HepG2 (cell line): ENCODE data around the gene CD96. TPM values are rescaled to one million over a fixed set of nuclear protein-coding genes. Genes with fewer than 3 reads are reported as not detected.

Experiments used
- ATAC-seq: fragments of 200-7000 bp; cut with Tn5 transposase; 3 replicates; pipeline ENCODE4 v1.9.1; 2020; ENCODE audit warnings: mild to moderate bottlenecking, moderate library complexity
- BruUV-seq: library from RNA; stranded (reverse); fragments of 400-500 nt; replicated peaks from 2 replicates; lab custom pipeline; 2021; lab: Mats Ljungman, UMichigan
- CTCF ChIA-PET: fragments of 300-600 bp; formaldehyde crosslinking; extraction: SDS; loops from one replicate; lab custom pipeline; 2021; ENCODE audit warnings: low total read pairs, inconsistent platforms, low intra/inter-chr PET ratio; lab: Yijun Ruan, JAX
- POLR2A ChIA-PET: fragments of 350-600 bp; sonication (Branson Sonifier 250); formaldehyde crosslinking; loops from one replicate; lab custom pipeline; 2020; ENCODE audit warnings: antibody characterized with exemption, inconsistent platforms; lab: Yijun Ruan, JAX
- DNase-seq: peaks from one replicate; pipeline ENCODE4 v3.0.0-alpha.2; 2015; ENCODE audit warnings: low spot score
- FAIRE-seq: peaks from 3 replicates; lab custom pipeline; 2011; peaks lifted over from hg19 to GRCh38; lab: Jason Lieb, UNC
- H2AFZ ChIP-seq: one replicate; pipeline ENCODE4 v1.6.1; 2011; ENCODE audit warnings: low read length, inconsistent platforms
- H3K27ac ChIP-seq: fragments of 300-600 bp; 3 replicates; pipeline ENCODE4 v1.8.0; 2011; ENCODE audit warnings: mixed run types, mild to moderate bottlenecking, mixed read lengths, low read length, inconsistent platforms; ENCODE audit not compliant: insufficient read depth; ENCODE audit errors: extremely low read length
- H3K27me3 ChIP-seq, 2 experiments: fragments of 200-600 bp in 1 of 2; 2 replicates in 1 of 2; 3 replicates in 1 of 2; pipeline versions ENCODE4 v1.6.0 to v1.8.0; 2011; ENCODE audit warnings: low read length in 2 of 2, mild to moderate bottlenecking in 2 of 2, moderate library complexity in 2 of 2, inconsistent platforms in 1 of 2; ENCODE audit not compliant: insufficient read depth in 2 of 2, control insufficient read depth in 1 of 2
- H3K36me3 ChIP-seq, 2 experiments: fragments of 200-600 bp in 1 of 2; replicated peaks in 1 of 2; 2 replicates in 1 of 2; 3 replicates in 1 of 2; pipeline versions ENCODE4 v1.5.1 to v1.8.0; 2011; ENCODE audit warnings: low read length in 2 of 2, inconsistent platforms in 1 of 2; ENCODE audit not compliant: insufficient read depth in 2 of 2, control insufficient read depth in 1 of 2
- H3K4me1 ChIP-seq: 2 replicates; pipeline ENCODE4 v1.5.1; 2012; ENCODE audit warnings: low read length, inconsistent platforms; ENCODE audit not compliant: insufficient read depth
- H3K4me2 ChIP-seq: 2 replicates; pipeline ENCODE4 v1.6.0; 2011; ENCODE audit warnings: low read depth, low read length, inconsistent platforms
- H3K4me3 ChIP-seq, 3 experiments: fragments of 200-600 bp in 1 of 3; sonication (generic), shearing (Covaris generic) in 1 of 3; replicated peaks in 1 of 3; 2 replicates each; pipeline ENCODE4 v1.5.1; 2011 to 2016; ENCODE audit warnings: low read length in 3 of 3, inconsistent platforms in 2 of 3, low read depth in 2 of 3, mild to moderate bottlenecking in 2 of 3, control low read depth in 1 of 3, mixed read lengths in 1 of 3; ENCODE audit not compliant: insufficient read depth in 1 of 3
- H3K79me2 ChIP-seq: one replicate; pipeline ENCODE4 v1.6.1; 2011; ENCODE audit warnings: low read length, inconsistent platforms; ENCODE audit not compliant: insufficient read depth
- H3K9ac ChIP-seq: 2 replicates; pipeline ENCODE4 v1.6.0; 2011; ENCODE audit warnings: mild to moderate bottlenecking, low read depth, low read length, inconsistent platforms; ENCODE audit not compliant: insufficient read depth
- H3K9me3 ChIP-seq: 2 replicates; pipeline ENCODE4 v1.5.1; 2012; ENCODE audit warnings: mild to moderate bottlenecking, low read length
- H4K20me1 ChIP-seq: 2 replicates; pipeline ENCODE4 v1.6.0; 2011; ENCODE audit warnings: inconsistent platforms, mild to moderate bottlenecking, low read length, moderate library complexity; ENCODE audit not compliant: insufficient read depth
- CC2D1A ChIP-seq: sonication (generic); formaldehyde crosslinking; IDR thresholded peaks from 2 replicates; pipeline ENCODE4 v1.8.1; 2023; ENCODE audit warnings: mild to moderate bottlenecking, missing genetic modification reagents
- CSRNP1 ChIP-seq: sonication (generic); formaldehyde crosslinking; IDR thresholded peaks from 2 replicates; pipeline ENCODE4 v1.8.1; 2023; ENCODE audit warnings: mild to moderate bottlenecking, missing genetic modification reagents
- KIAA2018 ChIP-seq: sonication (generic); formaldehyde crosslinking; IDR thresholded peaks from 2 replicates; pipeline ENCODE4 v1.5.0; 2020; ENCODE audit warnings: mild to moderate bottlenecking, missing genetic modification reagents, borderline replicate concordance
- STAG1 ChIP-seq: sonication (generic); formaldehyde crosslinking; IDR thresholded peaks from 2 replicates; pipeline ENCODE4 v1.4.0; 2020; ENCODE audit warnings: missing genetic modification reagents
- ZBTB21 ChIP-seq: sonication (generic); formaldehyde crosslinking; IDR thresholded peaks from 2 replicates; pipeline ENCODE4 v1.4.0; 2020; ENCODE audit warnings: missing genetic modification reagents
- ZNF251 ChIP-seq: sonication (generic); formaldehyde crosslinking; IDR thresholded peaks from 2 replicates; pipeline ENCODE4 v1.9.0; 2021; ENCODE audit warnings: mild to moderate bottlenecking, missing genetic modification reagents
- ZNF30 ChIP-seq: sonication (generic); formaldehyde crosslinking; IDR thresholded peaks from 2 replicates; pipeline ENCODE4 v1.5.0; 2020; ENCODE audit warnings: mild to moderate bottlenecking, missing genetic modification reagents
- WGBS: methylation state at CpG from one replicate; pipeline ENCODE4 v1.1.6; 2017; ENCODE audit warnings: low lambda C conversion rate; 5-methylcytosine and 5-hydroxymethylcytosine counted together
- in situ Hi-C: cut with HindIII; loops from 2 replicates; pipeline ENCODE4 v1.10.0; 2017; ENCODE audit warnings: low pct_unique_long_range_greater_than_20kb; ENCODE audit not compliant: extremely low pct_ligation_motif_present
- intact Hi-C: fragments of 100-400 bp; cut with micrococcal nuclease; formaldehyde crosslinking; loops from one replicate; pipeline ENCODE4 v1.10.0; 2022; ENCODE audit not compliant: unreplicated experiment
- polyA plus RNA-seq, 8 experiments: library from polyadenylated mRNA; depleted of rRNA in 3 of 8; stranded (reverse) in 7 of 8; unstranded in 1 of 8; fragments of >200 nt; fragmentation: Illumina TruSeq in 4 of 8; extraction: Trizol in 4 of 8; gene quantifications; 2 replicates each; pipeline versions ENCODE4 v1.2.1 to v1.2.3, GENCODE V29; 2011 to 2016; ENCODE audit warnings: low read depth in 4 of 8, missing spikeins in 1 of 8, mixed read lengths in 1 of 8; ENCODE audit not compliant: insufficient read depth in 1 of 8
- total RNA-seq, 5 experiments: library from RNA; depleted of rRNA; stranded (reverse); fragments of >200 nt; fragmentation: Illumina TruSeq; extraction: Trizol; gene quantifications; 2 replicates each; pipeline ENCODE4 v1.2.3, GENCODE V29; 2016; ENCODE audit warnings: low read depth in 1 of 5

The CD96 gene
- total and polyA plus RNA-seq, 2 of the 13 experiments (the other 11 are each of a cell fraction or from before 2014, with no cell fraction given), result not detected

GRCh38 chr3:111577113-111577512 lies 35.1 kb downstream of the CD96 start:
- no peaks in the 10 kb centered on the region for H4K20me1 ChIP-seq
- H3K9me3 ChIP-seq, result no peaks in the 10 kb centered on the region
- ChIA-PET POLR2A (no interaction called here), CTCF (no interaction called here)
- intact Hi-C loops (loop anchor here (10.0 kb wide), 1 partner anchor 438 kb away; no protein-coding TSS in a partner anchor), in situ Hi-C loops (no loop called here)
- FAIRE-seq, result no peak
- no peaks in the 10 kb centered on the region for H3K4me1 ChIP-seq
- H3K4me2 ChIP-seq, result no peak overlapping the region
- no peak for DNase-seq
- 0% methylated on average over 1 of the region's 1 CpG for WGBS
- no peak overlapping the region for H3K9ac ChIP-seq
- ATAC-seq, result no peak
- no peak overlapping the region for H3K4me3 ChIP-seq
- TF ChIP-seq CC2D1A (CRISPR knock-in tag) (no peak), ZBTB21 (CRISPR knock-in tag) (no peak)
- H3K27me3 ChIP-seq, result no peaks in the 10 kb centered on the region
- BruUV-seq, result no TSS peak
- no peak overlapping the region for H3K27ac ChIP-seq
- no peak overlapping the region for H2AFZ ChIP-seq
- no peaks in the 10 kb centered on the region for H3K79me2 ChIP-seq
- no peaks in the 10 kb centered on the region for H3K36me3 ChIP-seq

GRCh38 chr3:111577798-111578685 lies 36.0 kb downstream of the CD96 start:
- in situ Hi-C loops, result no loop called here
- H3K79me2 ChIP-seq, result no peaks in the 10 kb centered on the region
- H3K4me2 ChIP-seq, result no peak overlapping the region
- peak; percentile 16 for DNase-seq
- ATAC-seq, result peak; percentile 92
- ChIA-PET POLR2A (no interaction called here), CTCF (no interaction called here)
- FAIRE-seq, result no peak
- H3K4me1 ChIP-seq, result no peaks in the 10 kb centered on the region
- no peaks in the 10 kb centered on the region for H3K9me3 ChIP-seq
- no peak overlapping the region for H3K27ac ChIP-seq
- no peak overlapping the region for H2AFZ ChIP-seq
- no peaks in the 10 kb centered on the region for H4K20me1 ChIP-seq
- 1% methylated on average over 4 of the region's 4 CpGs for WGBS
- H3K27me3 ChIP-seq, result no peaks in the 10 kb centered on the region
- no TSS peak for BruUV-seq
- intact Hi-C loops, result loop anchor here (1.0 to 10.0 kb wide), 2 partner anchors 113 to 437 kb away; no protein-coding TSS in a partner anchor
- no peak overlapping the region for H3K9ac ChIP-seq
- H3K4me3 ChIP-seq, result no peak overlapping the region
- H3K36me3 ChIP-seq, result no peaks in the 10 kb centered on the region
- TF ChIP-seq ZNF30 (CRISPR knock-in tag) (no peak), CSRNP1 (CRISPR knock-in tag) (no peak), KIAA2018 (CRISPR knock-in tag) (no peak), STAG1 (CRISPR knock-in tag) (peak; percentile 61), ZNF251 (CRISPR knock-in tag) (no peak)
